NCI-H2029 (cell line): ENCODE measurements around the gene TREH.

ENCODE experiments used
- DNase-seq: peaks from one replicate; lab custom pipeline; 2025; lab: John Stamatoyannopoulos, UW

The TREH gene

DNA sequence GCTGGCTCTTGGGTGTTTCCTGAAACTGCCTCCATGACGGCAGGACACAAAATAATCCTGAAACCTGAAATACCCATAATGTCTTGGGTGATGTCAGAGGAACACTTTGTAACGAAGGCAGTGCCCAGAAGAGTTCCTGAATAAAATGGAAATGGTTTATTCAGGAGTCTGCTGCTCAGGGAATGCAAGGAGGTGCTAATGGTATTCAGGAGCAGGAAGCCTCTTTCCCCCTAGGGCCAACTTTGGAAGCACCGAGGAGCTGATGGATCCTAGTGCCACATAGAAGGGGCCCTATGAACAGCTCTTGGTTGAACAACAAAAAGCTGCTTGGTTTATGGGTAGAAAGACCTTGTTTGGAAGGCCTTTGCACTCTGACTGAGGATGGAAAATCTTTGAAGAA, 15.5 kb downstream of the TREH start:
- DNase-seq: no peak

DNA sequence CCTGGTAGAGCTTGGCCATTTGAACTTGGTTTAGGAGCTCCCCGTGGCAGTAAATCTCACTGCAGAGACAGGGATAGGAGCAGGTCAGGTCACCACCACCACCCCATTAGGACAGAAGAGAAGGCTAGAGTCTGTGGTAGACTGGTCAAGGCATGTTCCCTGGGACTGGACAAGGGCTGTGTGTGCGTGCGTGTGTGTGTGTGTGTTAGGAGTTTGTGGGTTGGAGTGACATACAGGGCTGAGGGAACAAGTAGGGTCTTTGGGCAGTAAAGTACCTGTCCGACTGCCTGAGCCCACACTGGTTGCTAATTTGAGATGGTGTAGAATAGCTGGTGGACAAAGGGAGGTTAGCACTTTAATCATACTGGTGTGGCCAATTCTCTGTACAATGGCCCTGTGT, 16.1 kb downstream of the TREH start:
- no peak for DNase-seq

DNA sequence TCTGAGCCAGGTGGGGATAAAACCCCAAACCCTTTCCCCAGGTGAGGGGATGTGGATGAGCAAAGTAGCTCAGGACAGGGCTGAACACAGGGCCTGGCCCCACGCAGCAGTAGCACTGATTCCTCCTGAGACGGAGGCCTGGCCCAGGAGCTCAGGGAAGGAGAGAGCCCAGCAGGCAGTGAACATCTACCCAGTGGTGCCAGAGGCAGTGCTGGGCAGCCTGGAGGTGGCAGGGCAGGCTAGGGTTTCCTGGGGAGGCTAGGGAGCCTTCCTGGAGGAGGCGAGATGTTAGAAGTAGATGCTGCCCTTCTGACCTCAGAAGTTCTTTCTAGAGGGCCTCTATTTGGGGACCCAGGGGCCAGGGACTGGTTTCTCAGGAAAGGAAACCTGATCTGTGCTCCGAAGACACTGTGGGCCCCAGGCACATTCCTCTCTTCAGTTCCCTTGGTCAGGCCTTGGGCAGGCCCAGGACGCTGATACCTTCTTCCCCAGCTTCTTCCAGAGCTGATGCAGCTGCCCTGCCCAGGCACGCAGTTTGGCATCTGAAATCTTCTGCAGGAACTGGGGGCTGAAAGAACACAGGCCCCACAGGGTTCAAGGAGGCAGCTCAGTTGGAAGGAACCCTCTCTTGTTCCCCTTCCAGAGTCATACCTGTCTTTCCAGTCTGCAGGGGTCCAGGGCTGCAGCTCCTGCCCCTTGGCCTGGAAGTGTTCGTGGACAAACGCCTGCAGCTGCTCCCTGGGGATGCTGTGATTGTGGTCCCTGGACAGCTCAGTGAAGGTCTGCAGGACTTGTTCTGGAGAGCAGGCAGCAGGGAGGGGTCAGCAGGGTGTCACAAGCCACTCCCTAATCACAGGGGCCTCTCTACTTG, 16.8 kb downstream of the TREH start:
- no peak for DNase-seq

DNA sequence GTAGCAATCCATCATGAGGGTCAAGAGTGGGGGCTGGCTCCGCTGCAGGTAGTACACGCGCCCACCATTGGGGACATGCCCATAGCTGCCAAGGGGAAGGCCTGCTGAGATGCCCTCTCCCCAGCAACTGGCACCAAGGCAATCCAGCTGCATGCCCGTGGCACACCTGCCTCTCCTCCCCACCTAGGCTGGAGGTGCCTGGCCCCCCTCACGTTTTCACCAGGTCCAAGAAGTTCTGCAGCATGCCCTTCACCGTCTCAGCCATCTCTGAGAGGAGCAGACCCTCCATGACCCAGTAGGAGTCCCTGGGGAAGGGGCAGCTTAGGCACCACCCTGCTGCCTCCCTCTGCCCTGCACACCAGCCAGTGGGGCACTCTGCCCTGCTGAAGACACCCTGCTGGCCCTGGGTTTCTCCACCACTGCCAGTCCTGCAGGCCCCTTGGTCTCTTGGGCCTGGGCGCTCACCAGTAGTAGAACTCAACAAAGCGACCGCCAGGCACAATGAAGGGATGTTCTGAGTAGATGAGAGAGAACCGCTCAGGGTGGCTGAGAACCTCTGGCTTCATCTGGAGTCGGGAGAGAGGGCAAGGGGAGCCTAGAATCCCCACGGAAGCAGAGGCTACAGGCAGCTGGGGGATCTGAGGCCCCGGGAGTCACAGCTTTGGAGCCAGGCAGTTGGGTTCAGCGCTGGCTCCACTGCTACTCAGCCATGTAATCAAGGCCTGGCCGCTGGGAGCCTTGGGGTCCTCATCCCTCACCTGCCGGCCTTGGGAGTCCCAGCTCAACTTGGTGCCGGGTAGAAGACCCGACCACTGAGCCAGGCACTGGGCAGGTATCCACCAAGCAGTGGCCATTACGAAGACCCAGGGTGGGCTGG, 17.8 kb downstream of the TREH start:
- no peak for DNase-seq

DNA sequence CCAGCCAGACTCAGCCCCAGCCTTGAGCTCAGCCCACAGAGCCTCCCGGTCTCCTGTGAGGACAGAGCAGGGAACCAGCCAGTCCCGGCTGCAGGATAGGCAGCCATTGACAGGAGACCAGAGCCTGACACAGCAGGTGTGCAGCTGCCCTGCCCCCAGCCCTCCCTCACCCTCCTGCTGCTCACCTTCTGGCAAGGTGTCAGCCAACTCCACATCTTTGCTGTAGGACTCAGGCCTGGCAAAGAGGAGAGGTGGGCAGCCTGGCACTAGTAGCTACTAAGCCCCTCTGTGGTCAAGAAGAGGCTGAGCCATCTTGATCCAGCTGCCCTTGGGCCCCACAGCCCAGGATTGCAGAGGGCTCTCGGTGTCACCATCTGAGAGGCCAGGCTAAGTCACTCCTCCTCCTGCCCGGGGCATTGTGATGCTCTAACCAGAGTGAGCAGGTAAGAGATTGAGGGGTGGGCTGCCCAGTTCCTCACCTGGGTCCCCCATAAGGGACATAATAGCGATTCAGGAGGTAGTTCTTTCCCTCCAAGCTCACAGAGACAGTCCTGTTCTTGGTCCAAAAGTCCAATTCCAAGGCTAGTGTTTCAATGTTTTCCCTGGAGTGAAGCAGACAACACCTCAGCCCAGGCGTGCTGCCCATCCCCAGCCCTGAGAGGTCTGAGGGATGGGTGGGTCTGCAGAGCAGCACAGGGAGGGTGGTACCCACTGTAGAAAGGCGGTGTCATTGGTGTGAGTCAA, 18.6 kb downstream of the TREH start:
- DNase-seq: peak; percentile 36

DNA sequence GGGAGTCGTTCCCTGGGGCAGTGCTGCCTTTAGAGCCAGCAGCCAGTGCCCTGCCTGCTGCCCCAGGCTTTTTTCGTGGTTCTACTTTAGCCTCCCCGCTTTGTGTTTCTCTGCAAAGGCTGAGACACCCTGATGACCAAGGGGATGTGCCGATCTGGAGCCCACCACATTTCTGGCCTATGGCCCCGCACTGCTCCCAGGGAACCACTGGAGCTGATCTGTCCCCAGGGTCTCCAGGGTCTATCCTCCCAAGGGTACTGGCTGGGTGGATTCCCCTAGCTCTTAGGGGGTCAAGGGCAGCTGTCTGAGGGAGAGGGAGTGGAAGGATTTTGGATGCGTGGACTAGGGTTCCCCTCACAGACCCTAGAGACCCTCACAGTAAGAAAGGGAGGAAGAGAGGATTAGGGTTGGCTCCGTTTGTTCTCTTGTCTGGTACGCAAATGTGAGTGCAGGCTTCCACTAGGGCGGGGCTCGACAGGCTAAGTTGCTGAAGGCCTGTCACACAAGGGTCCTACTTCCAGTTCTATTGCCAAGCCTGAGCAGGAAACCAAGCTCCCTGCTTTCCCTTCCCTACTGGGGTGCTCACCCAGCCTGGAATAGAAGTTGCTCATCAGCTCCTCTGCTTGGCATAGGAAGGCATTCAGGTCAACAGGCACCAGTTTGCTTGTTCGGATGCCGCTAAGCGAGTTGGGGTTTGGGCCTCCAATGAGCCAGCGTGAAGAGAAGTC, 19.3 kb downstream of the TREH start:
- no peak for DNase-seq

DNA sequence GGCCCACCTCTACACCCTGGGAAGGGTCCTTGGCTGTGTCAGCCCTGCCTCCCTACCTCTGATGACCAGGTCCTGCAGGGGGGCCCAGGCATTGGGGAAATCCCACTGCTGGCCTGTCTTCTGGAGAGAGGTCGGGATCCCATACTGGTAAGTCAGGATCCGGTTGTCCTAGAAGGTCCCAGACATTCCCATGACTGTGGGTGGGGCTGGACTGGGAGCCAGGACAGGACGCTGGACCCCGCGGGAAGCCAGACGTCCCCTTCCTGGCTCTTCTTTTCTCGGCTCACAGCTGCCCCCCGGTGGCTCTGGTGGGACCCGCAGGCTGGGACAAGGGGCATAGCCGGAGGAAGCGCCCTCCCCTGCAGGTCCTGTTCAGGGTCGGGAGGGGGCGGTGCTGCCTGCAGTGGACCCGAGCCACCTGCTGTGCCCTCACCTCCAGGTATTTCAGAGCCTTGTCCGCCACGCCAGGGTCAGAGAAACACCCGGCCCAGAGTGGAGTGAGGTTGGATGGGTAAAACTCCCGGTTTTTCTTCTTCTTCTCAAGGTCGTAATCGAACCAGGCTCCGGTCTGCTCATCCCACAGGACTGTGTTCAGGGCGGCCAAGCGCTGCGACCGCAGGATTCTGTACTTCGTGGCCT, 20.0 kb downstream of the TREH start:
- DNase-seq: peak; percentile 78

DNA sequence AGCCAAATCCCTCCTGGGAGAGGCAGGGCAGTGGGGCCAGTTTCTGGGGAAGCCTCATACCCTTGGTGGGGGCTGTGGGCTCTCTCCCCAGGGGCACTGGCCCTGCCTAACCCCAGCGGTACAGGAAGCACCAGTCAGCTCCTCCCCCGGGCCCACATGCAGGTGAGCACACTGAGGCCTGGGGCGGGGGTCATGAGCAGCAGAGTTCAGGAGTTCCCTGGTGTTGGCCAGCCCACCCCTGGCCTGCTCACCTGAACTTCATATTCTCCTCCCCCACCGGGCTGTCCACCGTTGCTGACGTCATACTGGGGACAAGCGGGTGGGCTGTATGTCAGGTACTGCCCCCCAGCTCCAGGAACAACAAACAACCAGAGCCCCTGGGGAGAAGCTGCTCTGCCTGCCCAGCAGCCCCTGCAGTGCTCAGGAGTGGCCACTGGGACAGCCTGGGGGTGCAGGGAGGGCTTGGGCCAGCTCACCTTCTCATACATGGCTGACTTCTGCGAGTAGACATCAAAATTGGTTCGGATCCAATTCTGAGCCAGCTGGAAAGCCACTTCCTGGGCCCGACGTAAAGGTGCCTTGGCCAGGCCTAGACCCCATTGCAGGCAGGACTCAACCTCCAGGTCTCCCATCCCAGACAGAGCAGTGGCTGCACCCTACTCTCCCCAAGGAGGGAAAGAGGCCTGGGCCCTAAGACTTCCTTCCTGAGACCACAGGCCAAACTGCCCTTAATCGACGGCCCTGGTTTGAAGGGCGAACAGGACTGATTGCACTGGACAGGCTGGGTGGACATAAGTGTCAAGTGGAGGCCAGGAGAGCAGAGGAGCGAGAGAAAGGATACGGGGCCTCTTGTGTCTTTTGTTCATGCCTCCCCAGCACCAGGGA, 20.8 kb downstream of the TREH start:
- no peak for DNase-seq

DNA sequence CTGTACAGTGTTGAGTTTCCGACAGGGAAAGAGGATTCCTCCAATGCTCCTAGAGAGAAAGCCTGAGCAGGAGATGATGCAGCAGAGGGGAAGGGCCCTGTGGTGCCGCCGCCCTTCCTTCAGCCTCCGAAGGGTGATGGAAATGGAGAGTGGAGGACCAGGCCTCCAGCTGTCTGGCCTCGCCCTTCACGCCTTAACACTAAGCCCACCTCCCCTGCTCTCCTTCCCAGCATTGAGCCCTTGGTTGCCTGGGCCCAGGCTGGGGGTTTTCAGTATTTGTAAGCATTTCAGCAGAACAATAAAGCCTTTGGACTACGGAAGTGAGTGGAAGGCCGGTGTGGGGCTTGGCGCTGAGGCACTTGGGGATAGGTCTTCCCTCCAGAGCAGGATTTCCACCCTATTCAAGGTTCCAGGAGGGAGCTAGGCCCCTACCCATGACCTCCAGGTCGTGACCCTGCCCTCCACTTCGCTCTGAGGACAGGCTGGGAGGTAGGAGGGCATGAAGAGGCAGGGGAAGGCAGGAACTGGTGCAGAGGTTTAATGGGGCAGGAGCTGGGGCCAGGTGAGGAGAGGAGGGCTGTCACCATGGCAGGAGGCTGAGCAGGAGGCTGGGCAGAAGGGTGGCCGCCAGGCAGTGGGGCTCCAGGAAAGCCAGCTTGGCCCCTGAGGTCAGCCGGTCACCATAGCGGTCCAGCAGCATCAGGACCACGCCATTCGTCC, 21.6 kb downstream of the TREH start:
- no peak for DNase-seq

DNA sequence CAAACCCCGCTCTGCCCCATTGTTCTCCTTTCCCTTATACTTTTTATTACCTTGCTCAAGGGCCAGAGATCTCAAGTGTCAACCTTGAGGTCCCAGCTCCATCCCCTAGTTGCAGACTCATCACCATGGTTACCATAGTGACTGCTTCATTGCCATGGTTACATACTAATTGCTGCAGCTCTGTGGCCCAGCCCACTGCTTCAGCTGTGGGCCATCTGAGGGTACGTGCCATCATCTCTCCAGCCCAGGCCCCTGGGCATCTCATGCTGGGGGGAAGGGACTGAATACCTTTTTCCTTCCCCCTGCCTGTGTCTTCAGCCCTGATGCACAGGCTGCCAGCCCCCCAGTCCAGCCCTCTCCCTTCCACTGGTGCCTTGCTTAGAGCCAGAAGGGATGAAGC, 22.2 kb downstream of the TREH start:
- no peak for DNase-seq

DNA sequence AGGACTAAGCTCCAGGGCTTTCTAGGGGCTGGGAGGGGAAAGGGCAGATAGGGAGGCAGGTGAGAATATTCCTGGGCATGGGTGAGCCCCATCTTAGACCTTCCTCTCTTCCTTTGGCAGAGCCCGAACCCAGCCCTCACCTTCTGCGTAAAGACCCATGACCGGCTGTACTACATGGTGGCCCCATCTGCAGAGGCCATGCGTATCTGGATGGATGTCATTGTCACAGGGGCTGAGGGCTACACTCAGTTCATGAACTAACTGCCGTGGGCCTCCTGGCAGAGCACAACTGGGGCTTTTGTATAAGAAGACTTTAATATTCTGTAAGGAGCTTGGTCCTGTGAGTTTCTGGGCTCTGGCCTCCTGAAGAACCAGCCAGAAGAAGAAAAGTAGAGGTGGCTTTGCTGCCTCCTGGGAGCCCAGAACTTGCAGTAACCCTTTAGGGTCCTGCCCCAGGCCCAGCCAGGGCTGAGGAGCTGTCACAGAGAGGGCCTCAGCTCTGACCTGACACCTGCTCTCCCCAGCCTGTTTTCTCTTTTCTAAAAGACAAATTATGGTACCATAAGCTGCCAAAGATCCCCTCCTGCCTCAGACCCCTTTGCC, 22.8 kb downstream of the TREH start:
- DNase-seq: no peak

DNA sequence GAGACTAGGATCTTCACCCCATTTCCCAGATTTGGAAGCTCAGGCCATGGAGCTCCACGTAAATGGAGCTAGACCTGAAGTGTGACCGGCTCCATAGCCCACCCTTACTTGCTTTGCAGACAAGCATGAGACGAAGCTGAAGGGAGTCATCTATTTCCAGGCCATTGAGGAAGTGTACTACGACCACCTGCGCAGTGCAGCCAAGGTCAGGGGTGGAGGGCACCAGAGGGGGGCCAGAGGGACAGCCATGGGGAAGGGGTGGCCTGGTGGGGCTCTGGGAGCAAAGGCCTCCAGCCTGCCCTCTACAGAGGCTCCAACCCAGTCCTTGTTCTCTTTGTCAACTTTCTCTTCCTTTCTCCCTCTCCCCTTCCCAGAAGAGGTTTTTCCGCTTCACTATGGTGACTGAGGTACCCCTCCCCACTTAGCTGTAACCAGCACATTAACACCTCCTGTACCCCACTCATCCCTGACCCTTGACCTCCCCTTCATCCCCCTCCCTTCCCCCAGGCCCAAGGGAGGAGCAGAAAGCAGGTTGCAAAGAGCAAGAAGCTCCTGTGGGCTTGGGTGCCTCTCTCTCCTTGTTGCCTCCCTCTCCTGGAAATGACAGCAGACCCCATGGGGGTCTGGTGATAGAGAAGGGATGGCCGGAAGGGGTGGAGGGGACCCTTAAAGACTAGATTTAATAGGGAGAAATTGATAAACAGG, 23.8 kb downstream of the TREH start:
- DNase-seq: no peak

DNA sequence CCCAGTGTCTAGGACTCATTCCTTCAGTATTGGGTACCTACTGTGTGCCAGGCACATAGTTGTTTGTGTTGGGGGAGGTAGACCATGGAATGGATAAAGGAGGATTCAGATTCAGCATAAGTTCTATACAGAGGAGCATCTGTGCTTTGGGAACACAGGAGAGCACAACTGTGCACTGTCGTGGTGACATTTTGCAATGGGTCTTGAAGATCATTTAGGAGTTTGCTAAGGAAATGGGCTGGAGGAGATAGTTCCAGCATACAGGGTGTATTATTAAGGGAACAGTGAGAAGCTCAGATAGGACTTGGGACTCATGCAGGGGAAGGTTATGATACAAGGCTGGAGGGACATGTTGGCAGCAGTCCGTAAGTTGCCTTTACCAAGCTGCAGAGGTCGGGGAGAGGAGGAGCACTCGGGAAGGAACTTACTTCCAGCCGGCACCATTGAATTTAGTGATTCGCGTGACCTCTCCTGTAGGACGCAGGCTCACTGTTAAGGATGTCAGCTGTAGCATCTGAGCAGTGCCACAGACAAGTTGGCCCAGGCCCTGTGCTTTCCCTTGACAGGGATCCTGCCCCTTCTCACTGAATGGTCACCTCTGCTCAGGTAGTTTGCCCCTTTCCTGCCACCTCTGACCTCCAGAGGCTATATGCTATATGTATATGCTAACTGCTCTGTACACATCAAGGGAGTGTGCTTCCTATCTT, 25.6 kb downstream of the TREH start:
- DNase-seq: no peak

DNA sequence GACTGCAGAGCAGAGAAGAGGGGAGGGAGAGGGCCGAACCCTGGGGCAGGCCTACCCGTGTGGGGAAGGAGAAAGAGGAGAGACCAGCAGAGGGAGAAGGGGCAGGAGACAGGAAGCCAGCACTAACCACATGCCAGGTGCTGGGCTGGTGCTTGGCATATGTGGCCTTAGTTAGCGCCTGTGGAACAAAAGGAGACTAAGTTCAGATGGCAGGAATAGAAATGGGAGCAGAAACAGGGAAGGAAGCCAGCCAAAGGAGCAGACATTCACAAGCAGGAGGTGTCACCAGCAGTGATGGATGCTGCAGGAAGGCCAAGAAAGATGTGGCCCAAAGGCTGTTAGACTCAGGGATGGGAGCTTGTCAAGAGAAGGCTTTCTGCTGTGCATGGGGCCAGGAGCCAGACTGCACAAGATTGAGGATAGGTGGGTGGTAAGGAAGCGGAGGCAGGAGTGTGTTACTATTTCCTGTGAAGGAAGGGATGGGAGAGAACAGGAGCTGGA, 26.7 kb downstream of the TREH start:
- no peak for DNase-seq

DNA sequence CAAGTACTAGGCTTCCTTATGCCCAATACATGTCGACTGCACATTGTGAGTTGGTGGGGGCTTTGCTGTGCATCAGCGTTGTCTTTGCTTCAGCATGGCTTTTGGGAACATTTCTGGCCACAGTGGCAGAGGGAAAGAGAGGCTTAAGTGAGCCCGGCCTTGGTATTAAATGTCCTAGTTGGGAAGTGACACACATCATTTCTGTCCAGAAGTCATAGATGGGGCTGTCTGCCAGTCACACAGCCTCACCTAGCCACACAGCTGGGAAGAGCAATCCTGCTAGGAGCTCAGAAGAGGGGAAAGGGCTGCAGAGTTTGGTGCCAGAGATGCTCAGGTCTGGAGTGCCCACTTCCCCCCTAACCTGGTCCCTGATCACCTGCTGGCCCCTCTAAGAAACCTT, 27.6 kb downstream of the TREH start:
- no peak for DNase-seq

DNA sequence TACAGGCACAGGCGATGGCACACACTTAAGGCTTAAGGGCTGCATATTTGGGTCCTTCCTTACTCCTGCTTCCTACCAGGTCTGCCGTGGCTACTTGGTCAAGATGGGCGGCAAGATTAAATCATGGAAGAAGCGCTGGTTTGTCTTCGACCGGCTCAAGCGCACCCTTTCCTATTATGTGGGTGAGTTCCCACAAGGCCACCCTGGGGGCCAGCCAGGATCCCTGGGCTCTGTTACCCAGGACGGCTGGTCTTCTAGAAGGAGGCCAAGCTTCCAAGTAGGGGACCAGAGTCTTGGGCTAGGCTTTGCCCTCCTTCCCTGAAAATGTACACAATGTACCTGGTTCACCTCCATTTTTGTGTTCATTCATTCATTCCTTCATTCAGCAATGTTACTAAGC, 29.1 kb downstream of the TREH start:
- DNase-seq: no peak

DNA sequence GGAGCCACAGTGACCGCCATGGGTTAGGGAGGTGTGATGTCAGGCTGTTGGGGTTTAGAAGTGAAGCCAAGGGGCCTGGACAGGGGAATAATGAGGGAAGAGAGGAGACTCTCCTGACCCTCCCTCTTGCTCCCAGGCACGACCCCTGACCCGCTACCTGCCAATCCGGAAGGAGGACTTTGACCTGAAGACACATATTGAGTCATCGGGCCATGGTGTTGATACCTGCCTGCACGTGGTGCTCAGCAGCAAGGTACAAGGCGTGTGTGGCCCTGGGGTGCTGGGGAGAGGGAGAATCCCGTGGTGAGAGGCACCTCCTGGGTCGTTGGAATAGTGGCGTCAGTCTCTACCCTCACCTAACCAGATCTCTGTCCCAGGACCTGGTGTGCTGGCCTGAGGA, 29.5 kb downstream of the TREH start:
- no peak for DNase-seq

DNA sequence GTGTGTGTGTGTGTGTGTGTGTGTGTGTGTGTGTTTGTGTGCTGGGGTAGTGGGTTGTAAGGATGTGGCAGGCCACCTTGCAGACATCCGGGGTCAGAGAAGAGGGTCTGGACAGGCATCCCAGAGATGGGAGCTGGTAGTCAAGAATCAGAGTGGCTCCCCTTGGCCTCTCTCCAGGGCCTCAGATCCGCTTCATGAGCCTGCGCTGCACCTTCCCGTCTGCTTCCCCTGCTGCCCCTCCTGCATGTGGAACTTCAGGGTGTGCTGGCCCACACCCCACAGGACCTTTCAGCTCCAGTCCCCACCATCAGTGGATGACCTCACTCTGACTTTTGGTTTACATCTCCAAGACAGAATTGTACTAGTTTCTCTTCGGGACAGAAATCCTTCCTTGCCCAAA, 31.2 kb downstream of the TREH start:
- no peak for DNase-seq
